ENCODE data around the gene COL4A2. TPM values are rescaled to one million over a fixed set of nuclear protein-coding genes. Genes with fewer than 3 reads are reported as not detected.
"Not testable (repeated sequence)": the region's sequence is repeated elsewhere in the genome, so short reads cannot be mapped to it uniquely, and the experiment has no call there.

The COL4A2 gene
- total RNA-seq, 1 experiment from 2014 or later: 67.4 TPM

DNA sequence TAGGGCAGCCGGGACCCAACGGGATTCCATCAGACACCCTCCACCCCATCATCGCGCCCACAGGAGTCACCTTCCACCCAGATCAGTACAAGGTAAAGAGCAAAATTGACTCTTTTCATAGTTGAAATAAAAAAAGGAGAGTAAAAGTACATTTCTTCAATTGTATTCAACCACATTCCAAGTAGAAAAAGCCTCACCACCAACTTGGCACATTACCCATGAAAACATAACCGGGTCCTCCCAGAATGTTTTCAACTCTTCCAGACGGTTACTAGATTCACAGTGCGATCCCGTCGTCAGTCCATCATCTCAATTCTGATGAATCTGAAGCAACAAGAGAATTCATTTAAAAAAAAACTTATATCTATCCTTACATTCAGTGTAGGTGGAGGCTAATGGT is 129.2 kb downstream of the COL4A2 start:
- no peak for DNase-seq (ENCODE audit: low read depth)

GRCh38 chr13:110436786-110437370 is 129.8 kb downstream of the COL4A2 start:
- DNase-seq (ENCODE audit: low read depth): no peak

DNA sequence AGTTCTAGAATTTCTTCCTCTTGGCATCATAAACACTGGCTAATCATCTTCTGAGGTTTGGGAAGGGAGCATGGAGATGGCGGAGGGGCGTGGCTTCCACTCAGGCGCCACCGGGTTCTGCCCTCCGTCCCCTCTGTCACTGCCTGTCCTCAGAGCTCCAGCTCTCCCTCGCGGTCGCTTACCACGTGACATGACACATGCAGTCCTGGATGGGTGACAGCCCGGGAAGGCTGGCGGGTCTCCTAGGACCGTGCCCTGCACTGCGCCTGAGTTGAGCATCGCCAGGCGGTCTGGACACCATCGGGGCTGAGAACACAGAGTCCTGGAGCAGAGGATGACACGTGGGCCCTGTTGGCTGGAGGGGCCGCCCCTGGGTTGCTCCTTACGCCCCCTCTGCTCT is 131.1 kb downstream of the COL4A2 start:
- DNase-seq (ENCODE audit: low read depth): no peak

DNA sequence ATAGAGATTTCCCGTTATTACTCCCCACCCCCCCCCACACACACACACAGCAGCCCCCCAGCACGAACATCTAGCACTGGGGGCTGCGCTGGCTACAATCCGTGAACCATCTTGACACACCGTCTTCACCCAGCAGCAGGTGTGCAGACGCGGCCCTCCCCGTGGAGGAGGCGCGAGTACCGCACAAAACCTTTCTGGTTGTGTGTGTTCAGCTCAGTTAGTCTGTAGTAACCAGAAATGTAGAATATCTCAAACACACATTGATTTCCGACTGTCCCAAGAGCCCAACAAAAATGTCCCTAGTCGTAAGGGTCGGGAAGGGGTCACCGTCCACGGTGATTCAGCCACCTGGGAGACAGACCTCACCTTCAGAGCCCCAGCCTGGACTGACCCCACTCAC is 131.7 kb downstream of the COL4A2 start:
- no peak for DNase-seq (ENCODE audit: low read depth)

DNA sequence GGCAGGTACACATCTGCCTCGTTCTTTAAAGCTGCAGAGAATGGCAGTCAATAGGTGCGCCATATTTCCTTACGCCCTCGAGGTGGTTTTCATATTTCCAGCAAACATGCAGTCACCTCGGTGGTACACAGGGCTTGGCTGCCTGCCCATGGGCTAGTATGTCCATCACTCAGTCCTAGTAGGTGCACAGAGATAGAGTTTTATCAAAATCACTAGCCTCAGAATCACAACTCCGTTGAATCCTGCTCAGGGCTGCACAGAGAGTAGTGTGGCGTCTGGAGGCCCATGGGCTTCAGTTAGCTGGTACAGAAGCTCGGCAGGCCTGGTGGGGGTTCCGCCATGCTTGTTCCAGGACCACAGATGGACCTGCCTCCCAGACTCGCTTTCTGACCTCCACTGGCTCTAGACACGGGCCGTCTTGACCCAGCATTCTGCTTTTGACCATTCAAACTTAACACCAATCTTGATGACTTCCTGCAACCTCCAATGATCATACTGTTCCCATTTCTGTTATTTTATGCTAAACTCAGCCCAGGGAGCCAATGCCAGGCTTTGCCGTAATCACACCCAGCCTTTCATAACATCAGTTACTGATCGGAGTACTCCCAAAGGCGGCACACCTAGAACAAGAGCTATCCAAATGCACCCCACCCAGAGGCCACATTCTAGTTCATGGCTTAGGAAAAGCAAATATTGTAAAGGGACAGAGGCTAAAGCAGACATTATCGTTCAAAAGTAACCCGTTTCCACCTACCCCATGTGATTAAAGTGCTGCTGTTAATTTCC is 134.1 kb downstream of the COL4A2 start:
- no peak for DNase-seq (ENCODE audit: low read depth)

- DNase-seq (ENCODE audit: low read depth): peak; percentile 61
Measured at GRCh38 chr13:110442930-110443621, 136.0 kb downstream of the COL4A2 start.

DNA sequence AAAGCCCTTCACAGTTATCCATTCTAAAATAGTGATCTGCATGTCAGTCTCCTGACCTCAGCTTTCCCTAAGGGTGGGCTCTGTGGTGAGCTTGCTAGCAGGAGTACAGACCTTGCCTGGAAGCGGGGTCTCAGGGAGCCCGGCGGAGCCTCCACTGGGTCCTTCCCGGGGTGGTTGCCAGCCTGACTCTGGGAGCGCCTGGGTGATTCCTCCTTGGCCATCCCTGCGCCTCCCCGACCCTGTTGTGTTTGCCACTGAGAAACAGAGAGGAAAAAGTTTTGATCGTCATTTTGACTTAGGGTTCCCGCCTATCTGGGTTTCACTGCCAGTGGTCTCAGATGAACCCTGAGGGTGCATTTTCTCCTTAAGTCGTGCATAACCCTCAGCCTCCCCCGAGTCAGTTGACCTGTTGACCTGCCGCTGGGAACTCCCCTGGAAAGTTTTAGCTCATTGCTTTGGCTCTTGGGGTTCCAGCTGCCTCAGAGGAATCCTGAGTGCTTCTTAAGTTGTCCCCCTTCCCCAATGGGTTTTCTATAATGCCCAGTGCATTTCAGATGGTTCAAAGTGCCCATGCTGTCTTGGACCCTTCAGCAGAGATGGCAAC is 136.6 kb downstream of the COL4A2 start:
- DNase-seq (ENCODE audit: low read depth): no peak

DNA sequence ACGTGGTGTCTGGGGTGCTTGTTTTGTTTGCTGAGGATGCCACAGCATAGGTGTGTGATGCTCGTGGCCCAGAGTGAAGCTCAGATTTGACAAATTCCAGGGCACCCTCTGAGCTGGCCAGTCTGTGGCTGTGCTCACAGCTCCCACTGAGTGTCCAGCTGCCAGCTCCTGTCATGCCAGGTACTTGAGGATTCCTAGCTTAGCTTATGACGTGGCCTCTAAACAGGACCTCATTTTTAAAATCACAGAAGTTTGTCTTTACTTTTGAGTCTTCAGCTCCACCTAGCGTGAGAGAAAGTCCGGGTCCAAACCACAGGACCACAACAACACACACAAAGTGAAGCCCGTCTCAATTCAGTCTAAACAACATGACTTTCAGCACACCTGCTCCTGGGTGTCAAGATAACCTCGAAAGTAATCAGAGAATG is 137.2 kb downstream of the COL4A2 start:
- peak; percentile 86 for DNase-seq (ENCODE audit: low read depth)

DNA sequence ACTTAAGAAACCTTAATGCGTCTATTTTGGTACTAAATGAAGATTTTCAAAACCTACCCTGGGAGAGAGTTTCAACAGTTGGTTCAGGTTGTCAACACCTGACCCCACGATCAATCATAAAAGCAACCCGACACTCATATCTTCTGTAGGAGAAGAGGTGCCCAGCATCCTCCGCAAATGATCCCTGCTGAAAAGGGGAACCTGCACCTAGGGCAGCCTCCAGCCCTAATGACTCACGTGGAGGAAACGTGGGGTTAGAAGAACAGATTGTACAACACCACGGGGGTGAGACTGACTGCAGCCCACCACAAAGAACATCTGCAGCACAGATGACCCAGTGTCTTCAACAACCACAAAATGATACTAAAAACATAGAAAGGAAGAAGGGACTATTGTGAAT is 138.1 kb downstream of the COL4A2 start:
- peak; percentile 87 for DNase-seq (ENCODE audit: low read depth)

DNA sequence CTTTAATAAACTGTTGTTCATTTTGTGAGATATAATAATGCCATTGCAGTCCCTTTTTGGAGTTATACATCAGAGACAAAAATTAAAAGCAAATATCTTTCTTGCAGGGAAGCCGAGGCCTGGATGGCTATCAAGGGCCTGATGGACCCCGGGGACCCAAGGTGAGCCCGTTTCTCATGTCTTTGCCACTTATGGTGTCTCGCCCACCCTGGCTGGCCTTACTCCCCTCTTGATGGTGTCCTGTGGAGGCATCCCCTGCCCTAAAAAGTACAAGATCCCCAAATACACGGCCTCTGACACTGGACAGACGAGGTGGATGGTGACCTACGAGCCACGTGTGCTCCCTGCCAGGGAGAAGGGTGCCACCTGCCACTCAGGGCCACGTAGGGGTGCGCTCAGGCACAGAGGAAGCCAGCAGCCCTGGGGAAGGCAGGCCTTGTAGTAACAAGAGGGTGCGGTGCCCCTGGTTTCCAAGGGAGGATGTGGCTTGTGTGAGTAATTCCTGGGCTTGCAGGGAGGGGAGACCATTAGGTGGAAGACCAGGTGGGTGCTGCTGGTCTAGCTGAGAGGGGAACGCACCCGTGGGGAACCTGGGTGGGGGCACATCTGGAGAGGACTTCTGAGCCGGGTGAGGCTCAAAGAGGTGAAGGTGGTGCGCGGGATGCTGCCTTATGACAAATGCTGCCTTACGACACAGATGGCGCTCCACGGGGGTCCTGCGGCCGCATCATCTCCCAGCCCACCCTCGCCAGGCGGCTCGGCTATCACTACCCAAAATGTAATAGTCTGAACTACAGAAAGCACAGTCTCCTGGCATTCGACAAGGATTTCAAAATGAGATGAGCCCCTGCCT is 138.9 kb downstream of the COL4A2 start:
- DNase-seq (ENCODE audit: low read depth): peak; percentile 38

DNA sequence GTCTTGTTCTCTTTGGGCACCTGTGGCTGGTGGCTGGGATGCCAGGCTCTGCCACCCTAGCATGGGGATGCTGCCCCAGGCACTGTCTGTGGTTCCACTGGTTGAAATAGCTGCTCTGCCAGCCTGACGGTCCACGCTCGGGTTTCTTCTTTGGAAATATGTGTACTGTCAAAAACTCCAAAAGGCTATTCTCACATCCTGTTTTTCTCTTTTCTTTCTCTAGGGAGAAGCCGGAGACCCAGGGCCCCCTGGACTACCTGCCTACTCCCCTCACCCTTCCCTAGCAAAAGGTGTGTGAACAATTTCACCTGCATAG is 139.4 kb downstream of the COL4A2 start:
- no peak for DNase-seq (ENCODE audit: low read depth)

- DNase-seq (ENCODE audit: low read depth): no peak
Measured at GRCh38 chr13:110447058-110447511, 140.0 kb downstream of the COL4A2 start.

GRCh38 chr13:110447801-110448200 is 140.7 kb downstream of the COL4A2 start:
- DNase-seq (ENCODE audit: low read depth): no peak

DNA sequence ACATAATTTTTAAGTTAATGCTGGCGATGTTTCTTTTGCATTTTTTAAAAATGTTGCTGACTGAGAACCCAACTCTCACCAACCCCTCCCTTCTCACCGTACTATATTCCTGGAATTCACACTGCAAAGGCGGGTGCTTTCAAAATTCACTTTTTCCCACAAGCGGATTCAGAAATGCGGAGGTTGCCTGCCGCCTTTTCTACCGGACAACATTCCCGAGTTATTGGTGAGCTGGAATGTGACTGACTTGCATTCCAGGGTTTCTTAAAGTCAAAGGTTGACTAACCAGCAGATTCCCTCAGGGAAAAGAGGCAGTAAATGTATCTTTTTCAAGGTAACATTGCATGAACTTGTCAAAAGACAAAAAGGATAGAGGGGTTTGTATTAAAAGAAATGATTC is 141.1 kb downstream of the COL4A2 start:
- DNase-seq (ENCODE audit: low read depth): peak; percentile 91

GRCh38 chr13:110448677-110449076 is 141.6 kb downstream of the COL4A2 start:
- no peak for DNase-seq (ENCODE audit: low read depth)

- DNase-seq (ENCODE audit: low read depth): no peak
Measured at GRCh38 chr13:110449219-110450015, 142.3 kb downstream of the COL4A2 start.

- DNase-seq (ENCODE audit: low read depth): no peak
Measured at GRCh38 chr13:110450016-110450900, 143.2 kb downstream of the COL4A2 start.

DNA sequence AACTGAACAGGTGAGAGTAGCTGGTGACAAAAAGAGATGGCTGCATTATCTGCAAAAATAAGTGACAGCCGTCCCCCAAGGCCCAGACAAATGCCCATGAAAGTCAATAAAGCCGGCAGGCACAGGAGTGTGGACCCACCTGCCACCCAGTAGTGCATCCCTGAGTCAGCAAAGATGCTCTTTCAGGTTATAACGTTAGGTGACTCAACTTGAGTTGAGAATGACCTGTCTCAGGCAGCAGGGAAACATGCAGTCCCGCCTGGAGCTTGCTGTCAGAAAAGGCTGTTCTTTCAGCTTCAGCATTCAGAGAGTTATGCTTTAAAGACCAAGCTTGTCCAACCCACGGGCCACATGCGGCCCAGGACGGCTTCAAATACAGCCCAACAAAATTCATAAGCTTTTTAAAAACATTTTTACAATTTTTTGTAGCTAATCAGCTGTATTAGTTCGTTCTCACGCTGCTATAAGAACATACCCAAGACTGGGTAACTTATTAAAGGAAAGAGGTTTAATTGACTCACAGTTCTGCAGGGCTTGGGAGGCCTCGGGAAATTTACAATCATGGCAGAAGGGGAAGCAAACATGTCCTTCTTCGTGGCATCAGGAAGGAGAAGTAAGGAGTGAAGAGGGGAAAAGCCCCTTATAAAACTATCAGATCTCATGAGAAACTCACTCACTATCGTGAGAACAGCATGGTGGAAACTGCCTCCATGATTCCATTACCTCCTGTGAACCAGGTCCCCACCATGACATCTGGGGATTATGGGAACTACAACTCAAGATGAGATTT is 144.1 kb downstream of the COL4A2 start:
- no peak for DNase-seq (ENCODE audit: low read depth)

- not testable (repeated sequence) for DNase-seq (ENCODE audit: low read depth)
Measured at GRCh38 chr13:110453091-110453490, 146.0 kb downstream of the COL4A2 start.
